HepG2 (cell line): ENCODE measurements around the gene ETFB. TPM values are rescaled to one million over a fixed set of nuclear protein-coding genes. Genes with fewer than 3 reads are reported as not detected.

ENCODE experiments used
- DNMT1 ChIP-seq: sonication (generic); formaldehyde crosslinking; IDR thresholded peaks from 2 replicates; pipeline ENCODE4 v1.5.1; 2020; ENCODE audit warnings: mild to moderate bottlenecking, missing genetic modification reagents
- DNMT3B ChIP-seq: conservative IDR thresholded peaks from 2 replicates; pipeline ENCODE4 v1.6.1; 2016; ENCODE audit warnings: missing biosample characterization, control low read depth
- KMT2B ChIP-seq: IDR thresholded peaks from 2 replicates; pipeline ENCODE4 v1.6.1; 2016; ENCODE audit warnings: missing genetic modification reagents, missing compliant biosample characterization
- NCOA1 ChIP-seq: sonication (generic); formaldehyde crosslinking; IDR thresholded peaks from 2 replicates; pipeline ENCODE4 v1.9.0; 2021; ENCODE audit warnings: missing genetic modification reagents
- ZNF205 ChIP-seq: IDR thresholded peaks from 2 replicates; pipeline ENCODE4 v1.6.1; 2018; ENCODE audit warnings: missing biosample characterization, missing genetic modification reagents
- ZNF569 ChIP-seq: sonication (generic); formaldehyde crosslinking; IDR thresholded peaks from 2 replicates; pipeline ENCODE4 v1.5.0; 2020; ENCODE audit warnings: mild to moderate bottlenecking, missing genetic modification reagents, moderate library complexity, borderline replicate concordance
- polyA plus RNA-seq, 8 experiments: library from polyadenylated mRNA; depleted of rRNA in 3 of 8; stranded (reverse) in 7 of 8; unstranded in 1 of 8; fragments of >200 nt; fragmentation: Illumina TruSeq in 4 of 8; extraction: Trizol in 4 of 8; gene quantifications; 2 replicates each; pipeline versions ENCODE4 v1.2.1 to v1.2.3, GENCODE V29; 2011 to 2016; ENCODE audit warnings: low read depth in 4 of 8, missing spikeins in 1 of 8, mixed read lengths in 1 of 8; ENCODE audit not compliant: insufficient read depth in 1 of 8
- total RNA-seq, 5 experiments: library from RNA; depleted of rRNA; stranded (reverse); fragments of >200 nt; fragmentation: Illumina TruSeq; extraction: Trizol; gene quantifications; 2 replicates each; pipeline ENCODE4 v1.2.3, GENCODE V29; 2016; ENCODE audit warnings: low read depth in 1 of 5
- TF ChIP-seq, protein P1 (sequence below): sonication (generic); formaldehyde crosslinking; IDR thresholded peaks from 2 replicates; pipeline ENCODE4 v1.8.1; 2022; ENCODE audit warnings: mild to moderate bottlenecking, missing genetic modification reagents
- TF ChIP-seq, protein P2 (sequence below): sonication (generic); formaldehyde crosslinking; IDR thresholded peaks from 2 replicates; pipeline ENCODE4 v1.8.0; 2022; ENCODE audit warnings: missing genetic modification reagents, mild to moderate bottlenecking, borderline replicate concordance
- TF ChIP-seq, protein P3 (sequence below): sonication (generic); formaldehyde crosslinking; IDR thresholded peaks from 2 replicates; pipeline ENCODE4 v1.4.0; 2020; ENCODE audit warnings: missing genetic modification reagents
- TF ChIP-seq, protein P4 (sequence below): fragments of 450-650 bp; IDR thresholded peaks from 2 replicates; pipeline ENCODE4 v1.6.1; 2017; ENCODE audit warnings: mild to moderate bottlenecking
- TF ChIP-seq, protein P5 (sequence below): sonication (generic); formaldehyde crosslinking; IDR thresholded peaks from 2 replicates; pipeline ENCODE4 v1.9.0; 2021; ENCODE audit warnings: mild to moderate bottlenecking, missing genetic modification reagents
- TF ChIP-seq, protein P6 (sequence below): sonication (generic); formaldehyde crosslinking; IDR thresholded peaks from 2 replicates; pipeline ENCODE4 v1.9.0; 2021; ENCODE audit warnings: missing genetic modification reagents, borderline replicate concordance

ETFB gene
- total and polyA plus RNA-seq, 2 of the 13 experiments (the other 11 are each of a cell fraction or from before 2014, with no cell fraction given) = 678 to 1,314 TPM

DNA sequence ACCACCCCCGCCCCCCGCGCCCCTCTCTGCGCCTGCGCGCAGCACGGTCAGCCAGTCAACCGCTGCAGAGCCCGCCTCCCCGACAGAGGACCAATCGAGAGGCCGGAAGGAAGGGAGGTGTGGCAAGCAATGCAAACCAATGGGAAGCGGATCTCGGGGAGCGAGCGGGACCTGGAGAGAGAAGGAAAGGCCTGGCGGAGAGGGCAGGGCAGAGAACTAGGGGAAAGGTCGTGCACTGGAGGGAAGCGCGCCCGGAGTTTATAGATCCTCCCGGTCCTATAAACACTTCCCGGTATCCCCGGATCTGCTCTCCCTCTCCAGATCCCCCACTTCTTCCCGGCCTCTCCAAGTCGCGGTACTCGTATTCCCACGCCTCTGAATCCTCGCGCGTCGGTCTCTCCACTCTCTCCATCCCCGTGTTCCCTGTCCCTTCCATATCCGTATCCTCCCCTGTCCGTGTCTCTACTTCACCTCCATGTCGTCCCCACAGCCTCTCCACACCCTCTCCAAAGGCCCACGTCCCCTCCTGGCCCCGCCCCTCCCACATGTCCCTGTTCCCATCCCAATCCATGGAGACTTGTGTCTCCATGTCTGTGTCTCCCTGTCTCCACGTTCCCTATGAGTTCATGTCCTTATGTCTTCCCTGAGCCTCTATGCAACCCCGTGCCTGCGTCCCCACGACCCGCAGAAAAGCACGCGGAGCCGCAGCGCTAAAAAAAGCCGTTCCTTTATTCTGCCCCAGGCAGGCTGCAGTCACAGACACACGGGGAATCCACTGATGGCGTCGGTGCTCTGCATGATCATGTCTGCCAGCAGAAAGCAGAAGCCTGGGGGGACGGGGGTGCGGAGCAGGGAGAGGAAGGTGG lies 434 bp upstream of the ETFB start (continued):
- TF ChIP-seq, protein P1, sequence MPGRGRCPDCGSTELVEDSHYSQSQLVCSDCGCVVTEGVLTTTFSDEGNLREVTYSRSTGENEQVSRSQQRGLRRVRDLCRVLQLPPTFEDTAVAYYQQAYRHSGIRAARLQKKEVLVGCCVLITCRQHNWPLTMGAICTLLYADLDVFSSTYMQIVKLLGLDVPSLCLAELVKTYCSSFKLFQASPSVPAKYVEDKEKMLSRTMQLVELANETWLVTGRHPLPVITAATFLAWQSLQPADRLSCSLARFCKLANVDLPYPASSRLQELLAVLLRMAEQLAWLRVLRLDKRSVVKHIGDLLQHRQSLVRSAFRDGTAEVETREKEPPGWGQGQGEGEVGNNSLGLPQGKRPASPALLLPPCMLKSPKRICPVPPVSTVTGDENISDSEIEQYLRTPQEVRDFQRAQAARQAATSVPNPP (CRISPR knock-in tag) = 0 out of 2 replicates have a peak, but pooled peaks have one; percentile 46
- TF ChIP-seq, protein P2, sequence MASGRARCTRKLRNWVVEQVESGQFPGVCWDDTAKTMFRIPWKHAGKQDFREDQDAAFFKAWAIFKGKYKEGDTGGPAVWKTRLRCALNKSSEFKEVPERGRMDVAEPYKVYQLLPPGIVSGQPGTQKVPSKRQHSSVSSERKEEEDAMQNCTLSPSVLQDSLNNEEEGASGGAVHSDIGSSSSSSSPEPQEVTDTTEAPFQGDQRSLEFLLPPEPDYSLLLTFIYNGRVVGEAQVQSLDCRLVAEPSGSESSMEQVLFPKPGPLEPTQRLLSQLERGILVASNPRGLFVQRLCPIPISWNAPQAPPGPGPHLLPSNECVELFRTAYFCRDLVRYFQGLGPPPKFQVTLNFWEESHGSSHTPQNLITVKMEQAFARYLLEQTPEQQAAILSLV (CRISPR knock-in tag) = no peak
- TF ChIP-seq KMT2B (CRISPR knock-in tag) = no peak
- TF ChIP-seq NCOA1 (CRISPR knock-in tag) = 0 out of 2 replicates have a peak, but pooled peaks have one; percentile 33
- TF ChIP-seq, protein P3, sequence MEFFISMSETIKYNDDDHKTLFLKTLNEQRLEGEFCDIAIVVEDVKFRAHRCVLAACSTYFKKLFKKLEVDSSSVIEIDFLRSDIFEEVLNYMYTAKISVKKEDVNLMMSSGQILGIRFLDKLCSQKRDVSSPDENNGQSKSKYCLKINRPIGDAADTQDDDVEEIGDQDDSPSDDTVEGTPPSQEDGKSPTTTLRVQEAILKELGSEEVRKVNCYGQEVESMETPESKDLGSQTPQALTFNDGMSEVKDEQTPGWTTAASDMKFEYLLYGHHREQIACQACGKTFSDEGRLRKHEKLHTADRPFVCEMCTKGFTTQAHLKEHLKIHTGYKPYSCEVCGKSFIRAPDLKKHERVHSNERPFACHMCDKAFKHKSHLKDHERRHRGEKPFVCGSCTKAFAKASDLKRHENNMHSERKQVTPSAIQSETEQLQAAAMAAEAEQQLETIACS = no peak
- TF ChIP-seq ZNF205 = no peak
- TF ChIP-seq, protein P4, sequence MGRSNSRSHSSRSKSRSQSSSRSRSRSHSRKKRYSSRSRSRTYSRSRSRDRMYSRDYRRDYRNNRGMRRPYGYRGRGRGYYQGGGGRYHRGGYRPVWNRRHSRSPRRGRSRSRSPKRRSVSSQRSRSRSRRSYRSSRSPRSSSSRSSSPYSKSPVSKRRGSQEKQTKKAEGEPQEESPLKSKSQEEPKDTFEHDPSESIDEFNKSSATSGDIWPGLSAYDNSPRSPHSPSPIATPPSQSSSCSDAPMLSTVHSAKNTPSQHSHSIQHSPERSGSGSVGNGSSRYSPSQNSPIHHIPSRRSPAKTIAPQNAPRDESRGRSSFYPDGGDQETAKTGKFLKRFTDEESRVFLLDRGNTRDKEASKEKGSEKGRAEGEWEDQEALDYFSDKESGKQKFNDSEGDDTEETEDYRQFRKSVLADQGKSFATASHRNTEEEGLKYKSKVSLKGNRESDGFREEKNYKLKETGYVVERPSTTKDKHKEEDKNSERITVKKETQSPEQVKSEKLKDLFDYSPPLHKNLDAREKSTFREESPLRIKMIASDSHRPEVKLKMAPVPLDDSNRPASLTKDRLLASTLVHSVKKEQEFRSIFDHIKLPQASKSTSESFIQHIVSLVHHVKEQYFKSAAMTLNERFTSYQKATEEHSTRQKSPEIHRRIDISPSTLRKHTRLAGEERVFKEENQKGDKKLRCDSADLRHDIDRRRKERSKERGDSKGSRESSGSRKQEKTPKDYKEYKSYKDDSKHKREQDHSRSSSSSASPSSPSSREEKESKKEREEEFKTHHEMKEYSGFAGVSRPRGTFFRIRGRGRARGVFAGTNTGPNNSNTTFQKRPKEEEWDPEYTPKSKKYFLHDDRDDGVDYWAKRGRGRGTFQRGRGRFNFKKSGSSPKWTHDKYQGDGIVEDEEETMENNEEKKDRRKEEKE = no peak
- TF ChIP-seq, protein P5, sequence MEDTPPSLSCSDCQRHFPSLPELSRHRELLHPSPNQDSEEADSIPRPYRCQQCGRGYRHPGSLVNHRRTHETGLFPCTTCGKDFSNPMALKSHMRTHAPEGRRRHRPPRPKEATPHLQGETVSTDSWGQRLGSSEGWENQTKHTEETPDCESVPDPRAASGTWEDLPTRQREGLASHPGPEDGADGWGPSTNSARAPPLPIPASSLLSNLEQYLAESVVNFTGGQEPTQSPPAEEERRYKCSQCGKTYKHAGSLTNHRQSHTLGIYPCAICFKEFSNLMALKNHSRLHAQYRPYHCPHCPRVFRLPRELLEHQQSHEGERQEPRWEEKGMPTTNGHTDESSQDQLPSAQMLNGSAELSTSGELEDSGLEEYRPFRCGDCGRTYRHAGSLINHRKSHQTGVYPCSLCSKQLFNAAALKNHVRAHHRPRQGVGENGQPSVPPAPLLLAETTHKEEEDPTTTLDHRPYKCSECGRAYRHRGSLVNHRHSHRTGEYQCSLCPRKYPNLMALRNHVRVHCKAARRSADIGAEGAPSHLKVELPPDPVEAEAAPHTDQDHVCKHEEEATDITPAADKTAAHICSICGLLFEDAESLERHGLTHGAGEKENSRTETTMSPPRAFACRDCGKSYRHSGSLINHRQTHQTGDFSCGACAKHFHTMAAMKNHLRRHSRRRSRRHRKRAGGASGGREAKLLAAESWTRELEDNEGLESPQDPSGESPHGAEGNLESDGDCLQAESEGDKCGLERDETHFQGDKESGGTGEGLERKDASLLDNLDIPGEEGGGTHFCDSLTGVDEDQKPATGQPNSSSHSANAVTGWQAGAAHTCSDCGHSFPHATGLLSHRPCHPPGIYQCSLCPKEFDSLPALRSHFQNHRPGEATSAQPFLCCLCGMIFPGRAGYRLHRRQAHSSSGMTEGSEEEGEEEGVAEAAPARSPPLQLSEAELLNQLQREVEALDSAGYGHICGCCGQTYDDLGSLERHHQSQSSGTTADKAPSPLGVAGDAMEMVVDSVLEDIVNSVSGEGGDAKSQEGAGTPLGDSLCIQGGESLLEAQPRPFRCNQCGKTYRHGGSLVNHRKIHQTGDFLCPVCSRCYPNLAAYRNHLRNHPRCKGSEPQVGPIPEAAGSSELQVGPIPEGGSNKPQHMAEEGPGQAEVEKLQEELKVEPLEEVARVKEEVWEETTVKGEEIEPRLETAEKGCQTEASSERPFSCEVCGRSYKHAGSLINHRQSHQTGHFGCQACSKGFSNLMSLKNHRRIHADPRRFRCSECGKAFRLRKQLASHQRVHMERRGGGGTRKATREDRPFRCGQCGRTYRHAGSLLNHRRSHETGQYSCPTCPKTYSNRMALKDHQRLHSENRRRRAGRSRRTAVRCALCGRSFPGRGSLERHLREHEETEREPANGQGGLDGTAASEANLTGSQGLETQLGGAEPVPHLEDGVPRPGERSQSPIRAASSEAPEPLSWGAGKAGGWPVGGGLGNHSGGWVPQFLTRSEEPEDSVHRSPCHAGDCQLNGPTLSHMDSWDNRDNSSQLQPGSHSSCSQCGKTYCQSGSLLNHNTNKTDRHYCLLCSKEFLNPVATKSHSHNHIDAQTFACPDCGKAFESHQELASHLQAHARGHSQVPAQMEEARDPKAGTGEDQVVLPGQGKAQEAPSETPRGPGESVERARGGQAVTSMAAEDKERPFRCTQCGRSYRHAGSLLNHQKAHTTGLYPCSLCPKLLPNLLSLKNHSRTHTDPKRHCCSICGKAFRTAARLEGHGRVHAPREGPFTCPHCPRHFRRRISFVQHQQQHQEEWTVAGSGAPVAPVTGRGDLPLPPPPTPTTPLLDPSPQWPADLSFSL (CRISPR knock-in tag) = no peak
- no peak for TF ChIP-seq DNMT3B (CRISPR knock-in tag)
- TF ChIP-seq, protein P6, sequence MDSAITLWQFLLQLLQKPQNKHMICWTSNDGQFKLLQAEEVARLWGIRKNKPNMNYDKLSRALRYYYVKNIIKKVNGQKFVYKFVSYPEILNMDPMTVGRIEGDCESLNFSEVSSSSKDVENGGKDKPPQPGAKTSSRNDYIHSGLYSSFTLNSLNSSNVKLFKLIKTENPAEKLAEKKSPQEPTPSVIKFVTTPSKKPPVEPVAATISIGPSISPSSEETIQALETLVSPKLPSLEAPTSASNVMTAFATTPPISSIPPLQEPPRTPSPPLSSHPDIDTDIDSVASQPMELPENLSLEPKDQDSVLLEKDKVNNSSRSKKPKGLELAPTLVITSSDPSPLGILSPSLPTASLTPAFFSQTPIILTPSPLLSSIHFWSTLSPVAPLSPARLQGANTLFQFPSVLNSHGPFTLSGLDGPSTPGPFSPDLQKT (CRISPR knock-in tag) = no peak
- no peak for TF ChIP-seq DNMT1
- TF ChIP-seq ZNF569 (CRISPR knock-in tag) = no peak
